Measurements from ENCODE around the gene RGS10.
"Not testable (repeated sequence)": the region's sequence is repeated elsewhere in the genome, so short reads cannot be mapped to it uniquely, and the experiment has no call there.

Gene RGS10

DNA sequence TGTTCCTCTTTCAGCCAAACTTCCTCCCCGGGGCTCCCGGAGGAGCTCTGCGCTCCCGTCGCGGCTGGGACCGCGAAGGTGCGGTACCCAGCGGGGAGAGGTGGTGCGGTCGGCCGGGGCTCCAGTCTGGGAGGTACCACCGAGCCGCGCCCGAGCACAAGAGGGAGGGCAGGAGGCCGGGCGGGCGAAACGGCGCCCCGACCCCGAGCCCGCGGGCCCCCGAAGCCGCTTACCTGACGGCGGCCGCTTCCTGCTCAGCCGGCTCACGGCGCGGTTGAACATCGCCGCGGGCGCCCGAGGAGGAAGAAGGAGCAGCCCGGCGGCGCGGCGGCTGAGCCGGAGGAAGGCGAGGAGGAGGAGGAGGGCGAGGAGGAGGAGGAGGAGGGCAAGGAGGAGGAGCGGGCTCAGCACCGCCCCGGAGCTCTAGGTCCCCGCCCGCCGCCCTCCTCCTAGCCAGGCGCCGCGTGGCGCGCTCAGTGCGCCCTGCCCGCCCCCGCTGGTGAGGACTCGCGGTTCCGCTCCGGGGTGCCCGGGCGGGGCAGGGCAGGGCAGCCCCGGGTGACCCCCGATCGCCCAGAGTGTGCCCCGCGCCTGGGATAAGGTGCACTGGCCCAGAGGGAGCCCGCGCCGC is at the start of gene RGS10:
Gene RGS10, minus strand, starts transcription at position 363 of the 631 bp plus-strand sequence. Its CDS starts 81 bp downstream, at position 282.
- no peak for FAIRE-seq

- FAIRE-seq = no peak
Measured at GRCh38 chr10:119588071-119588470, 45.6 kb upstream of the RGS10 start.

DNA sequence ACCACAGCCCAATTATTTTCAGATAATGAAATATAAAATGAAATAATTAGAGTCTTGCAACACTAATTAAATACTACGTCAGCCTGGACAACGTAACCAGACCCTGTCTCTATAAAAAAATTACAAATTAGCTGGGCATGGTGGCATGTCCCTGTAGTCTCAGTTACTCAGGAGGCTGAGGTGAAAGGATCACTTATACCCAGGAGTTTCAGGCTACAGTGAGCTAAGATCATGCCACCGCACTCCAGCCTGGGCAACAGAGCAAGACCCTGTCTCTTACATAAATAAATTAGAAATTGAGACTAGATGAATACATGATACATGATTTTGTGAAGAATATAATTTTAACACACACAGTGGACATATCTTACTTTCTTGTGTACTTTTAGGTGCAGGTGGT is 35.8 kb upstream of the RGS10 start:
- no peak for FAIRE-seq

- no peak for FAIRE-seq
Measured at GRCh38 chr10:119575991-119576390, 33.5 kb upstream of the RGS10 start.

- no peak for FAIRE-seq
Measured at GRCh38 chr10:119575506-119575905, 33.0 kb upstream of the RGS10 start.

DNA sequence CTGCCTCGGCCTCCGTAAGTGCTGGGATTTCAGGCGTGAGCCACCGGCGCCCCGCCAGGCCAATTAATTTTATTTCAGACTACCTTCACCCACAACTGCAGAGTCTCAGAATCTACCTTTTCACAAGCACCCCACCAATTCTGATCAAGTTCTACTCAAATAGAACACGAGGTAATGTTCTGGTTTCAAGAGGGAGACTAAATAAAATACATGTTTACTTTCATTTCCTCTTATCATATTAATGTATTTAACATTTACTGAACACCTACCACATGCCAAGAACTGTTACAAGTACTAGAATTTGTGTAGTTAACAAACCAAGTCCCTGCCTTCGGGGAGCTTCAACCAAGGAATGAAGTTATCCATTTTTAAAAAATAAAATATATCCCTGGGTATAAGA is 25.5 kb upstream of the RGS10 start:
- no peak for FAIRE-seq

- no peak for FAIRE-seq
Measured at GRCh38 chr10:119562097-119562496, 19.6 kb upstream of the RGS10 start.

DNA sequence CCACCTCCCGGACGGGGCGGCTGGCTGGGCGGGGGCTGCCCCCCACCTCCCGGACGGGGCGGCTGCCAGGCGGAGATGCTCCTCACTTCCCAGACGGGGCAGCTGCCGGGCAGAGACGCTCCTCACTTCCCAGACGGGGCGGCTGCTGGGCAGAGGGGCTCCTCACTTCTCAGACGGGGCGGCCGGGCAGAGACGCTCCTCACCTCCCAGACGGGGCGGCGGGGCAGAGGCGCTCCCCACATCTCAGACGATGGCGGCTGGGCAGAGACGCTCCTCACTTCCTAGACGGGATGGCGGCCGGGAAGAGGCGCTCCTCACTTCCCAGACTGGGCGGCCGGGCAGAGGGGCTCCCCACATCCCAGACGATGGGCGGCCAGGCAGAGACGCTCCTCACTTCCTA is 17.0 kb upstream of the RGS10 start:
- not testable (repeated sequence) for FAIRE-seq

DNA sequence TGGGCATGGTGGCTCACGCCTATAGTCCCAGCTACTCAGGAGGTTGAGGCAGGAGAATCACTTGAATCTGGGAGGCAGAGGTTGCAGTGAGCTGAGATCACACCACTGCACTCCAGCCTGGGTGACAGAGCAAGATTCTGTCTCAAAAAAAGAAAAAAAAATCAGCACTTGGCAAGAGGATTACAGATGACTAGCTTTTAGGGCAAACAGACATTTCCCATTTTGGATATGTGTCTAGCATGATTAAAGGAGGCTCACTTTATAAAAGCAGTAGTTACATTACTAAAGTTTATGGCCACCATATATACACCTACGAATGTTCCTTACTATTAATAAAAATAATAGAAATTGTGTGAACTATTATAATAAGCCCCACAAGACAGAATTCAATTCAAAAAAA is 13.6 kb upstream of the RGS10 start:
- FAIRE-seq = not testable (repeated sequence)

DNA sequence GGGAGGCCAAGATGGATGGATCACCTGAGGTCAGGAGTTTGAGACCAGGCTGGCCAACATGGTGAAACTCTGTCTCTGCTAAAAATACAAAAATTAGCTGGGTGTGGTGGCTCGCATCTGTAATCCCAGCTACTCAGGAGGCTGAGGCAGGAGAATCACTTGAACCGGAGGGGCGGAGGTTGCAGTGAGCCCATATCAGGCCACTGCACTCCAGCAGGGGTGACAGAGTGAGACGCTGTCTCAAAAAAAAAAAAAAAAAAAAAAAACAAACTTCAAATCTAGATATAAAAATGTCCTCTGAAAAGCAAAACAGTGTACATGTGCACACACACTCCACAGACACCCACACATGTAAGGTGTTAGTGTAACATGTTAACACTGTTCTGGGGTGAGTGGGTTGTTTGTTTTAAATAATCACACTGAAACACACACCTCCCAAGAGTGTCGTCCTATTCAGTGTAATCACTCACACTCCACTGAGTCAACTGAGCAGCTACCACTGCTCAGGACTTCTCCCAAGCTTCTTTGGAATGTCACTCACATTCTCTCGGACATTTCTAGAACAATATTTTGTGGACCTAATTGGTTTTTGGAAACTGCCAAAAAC is 12.8 kb upstream of the RGS10 start:
- FAIRE-seq = no peak

- no peak for FAIRE-seq
Measured at GRCh38 chr10:119550827-119551226, 8.3 kb upstream of the RGS10 start.

DNA sequence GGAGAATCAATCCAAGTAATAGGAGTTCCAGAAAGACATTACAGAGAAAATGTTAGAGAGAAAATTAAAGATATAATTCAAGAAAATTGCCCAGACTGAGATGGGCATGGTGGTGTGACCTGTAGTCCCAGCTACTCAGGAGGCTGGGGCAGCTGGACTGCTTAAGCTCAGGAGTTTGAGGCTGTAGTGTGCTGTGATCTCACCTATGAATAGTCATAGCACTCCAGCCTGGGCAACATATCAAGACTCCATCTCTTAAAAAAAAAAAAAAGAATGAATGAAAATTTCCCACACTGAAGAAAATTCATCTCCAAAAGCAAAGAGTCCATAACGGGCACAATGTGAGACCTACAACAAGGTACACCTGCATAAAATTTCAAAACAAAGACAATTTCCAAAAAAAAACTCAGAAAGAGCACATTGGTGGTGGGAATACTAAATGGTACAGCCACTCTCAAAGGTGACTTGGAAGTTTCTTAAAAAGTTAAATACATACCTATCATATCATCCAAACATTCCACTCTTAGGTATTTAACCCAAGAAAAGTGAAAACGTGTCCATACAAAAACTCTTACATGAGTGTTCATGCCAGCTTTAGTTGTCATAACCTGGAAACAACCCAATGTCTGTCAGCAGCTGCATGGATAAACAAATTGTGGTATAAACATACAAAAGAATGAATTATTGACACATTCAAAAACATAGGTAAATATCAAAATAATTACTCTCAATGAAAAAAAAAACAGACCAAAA is 6.9 kb upstream of the RGS10 start:
- FAIRE-seq = no peak

GRCh38 chr10:119546009-119546408 is 3.5 kb upstream of the RGS10 start:
- no peak for FAIRE-seq

DNA sequence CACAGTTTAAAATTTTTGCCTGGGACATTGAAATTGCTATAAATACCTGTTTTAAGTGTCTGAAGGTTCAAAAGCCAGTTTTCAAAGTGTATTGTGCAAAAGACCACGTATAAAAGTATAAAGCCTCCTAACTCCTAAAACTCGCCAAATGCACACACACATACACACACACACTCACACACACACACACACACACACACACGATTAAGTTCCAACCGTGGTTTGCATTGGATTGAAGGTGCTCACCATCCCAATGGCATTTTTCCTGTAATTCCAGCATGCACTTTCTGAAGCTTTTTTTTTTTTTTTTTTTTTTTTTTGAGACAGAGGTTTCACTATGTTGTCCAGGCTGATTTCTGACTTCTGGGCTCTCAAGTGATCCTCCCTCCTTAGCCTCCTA is 2.8 kb upstream of the RGS10 start:
- no peak for FAIRE-seq

DNA sequence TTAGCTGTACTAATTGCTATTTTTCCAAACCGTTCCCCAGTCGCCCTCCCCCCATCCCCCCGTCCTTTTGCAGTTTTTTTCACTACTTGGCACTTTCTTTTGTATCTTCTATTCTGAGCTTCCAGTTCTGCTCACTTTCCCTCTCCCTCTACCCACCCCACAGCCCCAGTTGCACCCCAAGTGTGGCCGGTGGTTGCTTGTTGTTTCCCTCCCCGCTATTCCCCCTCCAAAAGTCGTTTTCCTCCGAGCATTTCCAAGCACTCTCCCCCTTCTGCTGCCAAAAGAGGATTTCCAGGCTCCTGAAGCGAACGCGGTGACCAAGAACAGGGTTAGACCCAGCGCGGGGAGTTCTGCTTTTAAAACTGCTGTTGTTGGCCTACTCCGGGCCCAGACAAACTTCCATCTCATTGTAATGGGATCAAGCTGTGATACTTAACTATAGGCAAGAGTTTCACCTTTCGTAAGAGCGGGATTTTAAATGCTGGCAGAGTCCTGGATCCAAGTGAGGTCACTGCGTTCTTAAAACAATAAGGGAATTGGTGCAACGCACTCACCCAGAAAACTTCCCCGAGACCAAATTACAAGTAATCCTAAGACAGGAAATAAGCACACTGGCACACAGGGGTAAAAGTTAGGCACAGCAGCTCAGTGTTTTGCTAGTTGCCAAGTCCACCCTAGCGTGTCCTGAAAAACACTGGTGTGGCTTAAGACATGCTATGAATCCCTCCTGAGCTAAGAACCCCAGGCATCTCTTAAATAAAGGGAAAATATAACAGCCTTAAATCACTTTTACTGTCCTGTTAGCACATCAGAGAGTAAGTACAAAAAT is 1.5 kb upstream of the RGS10 start:
- no peak for FAIRE-seq

DNA sequence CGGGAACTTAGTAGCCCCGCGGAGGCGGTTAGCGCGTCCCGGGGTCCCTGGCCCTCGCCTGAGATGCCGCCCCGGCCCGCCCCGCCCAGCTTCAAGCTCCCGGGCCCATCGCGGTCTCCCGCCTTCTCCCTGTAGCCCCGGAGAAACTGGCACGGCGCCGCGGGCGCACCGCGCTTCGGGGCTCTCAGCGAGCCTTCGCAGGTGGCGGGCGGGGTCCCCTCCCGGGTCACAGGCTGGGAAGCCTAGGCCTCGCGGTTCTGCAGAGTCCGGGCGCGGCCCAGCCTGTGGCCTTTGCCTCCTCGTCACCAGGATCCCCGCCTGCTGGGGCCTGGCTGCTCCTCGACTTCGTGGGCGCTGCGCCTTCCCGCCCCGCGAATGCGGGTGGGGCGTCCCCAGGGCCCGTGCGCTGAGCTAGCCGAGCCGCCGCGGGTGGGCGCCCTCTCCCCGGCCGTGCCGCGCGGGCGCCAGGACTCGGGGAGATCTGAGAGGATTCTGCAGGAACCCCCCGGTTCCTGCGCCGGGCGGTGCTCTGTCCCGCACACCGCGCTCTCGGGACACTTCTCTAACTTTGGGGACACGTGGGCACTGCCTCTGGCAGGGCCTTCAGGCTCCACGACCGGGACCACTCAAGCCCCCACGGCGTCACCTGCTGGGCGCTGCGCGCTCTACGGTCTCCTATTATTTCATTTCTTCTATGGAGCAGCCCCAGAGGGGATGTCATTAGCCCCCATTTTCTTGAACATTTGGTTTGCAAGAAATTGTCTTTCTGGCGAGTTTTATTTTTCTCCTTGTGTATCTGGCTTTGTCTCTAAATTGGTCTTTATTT is 682 bp upstream of the RGS10 start:
- FAIRE-seq = no peak

DNA sequence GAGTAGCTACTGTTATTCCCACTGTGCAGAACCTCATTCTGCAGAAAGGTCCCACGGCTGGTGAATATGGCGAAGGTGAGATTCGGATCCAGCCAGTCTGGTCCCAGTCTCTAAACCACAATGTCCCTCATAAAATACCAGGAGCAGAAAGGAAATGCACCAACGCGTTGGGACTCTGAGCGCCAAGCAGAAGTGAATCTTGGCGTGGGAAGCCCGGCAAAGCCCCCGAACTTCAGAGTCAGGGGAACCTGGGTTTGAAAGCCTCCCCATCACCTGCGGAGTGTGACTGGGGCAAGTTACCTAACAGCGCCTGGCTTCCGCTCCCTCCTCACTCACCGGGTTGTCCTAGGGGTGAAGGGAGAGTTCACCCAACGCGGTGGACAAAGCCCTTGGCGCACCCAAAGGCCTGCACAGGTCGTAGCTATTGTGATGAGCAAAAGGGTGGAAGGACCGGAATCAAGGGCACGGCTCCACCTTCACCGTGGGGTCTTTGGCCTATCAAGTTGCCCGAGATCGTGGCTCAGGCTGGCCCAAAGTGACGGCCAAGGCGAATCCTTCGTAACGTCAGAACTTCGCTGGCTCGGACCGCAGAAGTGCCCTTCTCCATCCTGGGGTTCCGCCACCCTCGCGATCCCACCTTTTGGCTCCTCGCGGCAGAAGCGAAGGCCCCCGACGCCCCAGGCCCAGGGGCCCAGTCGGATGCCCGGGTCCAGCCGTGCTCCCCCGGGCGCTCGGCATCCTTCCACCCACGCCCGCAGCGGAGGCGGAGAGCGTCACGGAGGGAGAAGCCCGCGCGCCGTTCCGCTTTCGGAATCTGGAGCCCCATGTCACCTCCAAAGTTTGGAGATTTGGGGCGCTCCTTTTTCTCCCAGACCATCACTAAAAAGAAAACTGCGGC is 811 bp downstream of the RGS10 start:
- no peak for FAIRE-seq

DNA sequence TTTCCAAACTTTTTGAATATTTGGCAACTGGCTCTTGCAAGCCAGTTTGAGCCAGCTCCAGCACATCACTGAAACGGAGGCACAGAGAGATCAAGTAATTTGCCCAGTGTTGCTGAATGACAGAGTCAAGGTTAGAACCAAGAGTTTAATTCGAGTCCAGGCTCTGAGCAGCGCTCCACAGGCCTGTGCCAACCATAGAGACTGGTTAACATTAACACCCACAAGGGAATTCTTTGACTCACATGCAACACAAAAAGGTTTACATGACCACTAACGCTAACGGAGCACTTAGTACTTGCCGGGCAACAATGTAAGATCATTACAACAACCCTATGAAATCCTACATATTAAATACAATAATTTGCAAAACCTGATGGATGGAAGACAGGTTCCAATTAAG is 1.5 kb downstream of the RGS10 start:
- FAIRE-seq = no peak

GRCh38 chr10:119540038-119540437 is 2.5 kb downstream of the RGS10 start:
- FAIRE-seq = no peak

GRCh38 chr10:119539359-119539825 is 3.1 kb downstream of the RGS10 start:
- no peak for FAIRE-seq

All from A204.1 (cell line).